HL-60 (cell line): ENCODE data around the gene DOCK1.

Experiments used
- GABPA ChIP-seq: IDR thresholded peaks from 2 replicates; pipeline ENCODE4 v1.6.1; 2012; ENCODE audit warnings: low read depth
- POLR2AphosphoS5 ChIP-seq: IDR thresholded peaks from 2 replicates; pipeline ENCODE4 v1.6.1; 2012; ENCODE audit warnings: low read depth
- TF ChIP-seq, protein P1 (sequence below): IDR thresholded peaks from one replicate; pipeline ENCODE4 v1.5.1; 2011; ENCODE audit warnings: low read length, control low read depth, inconsistent platforms; ENCODE audit not compliant: insufficient read depth
- TF ChIP-seq, protein P2 (sequence below): IDR thresholded peaks from 2 replicates; pipeline ENCODE4 v1.6.1; 2012; ENCODE audit warnings: low read depth; ENCODE audit not compliant: insufficient replicate concordance

GRCh38 chr10:127190427-127190826 is 285.2 kb downstream of the DOCK1 start:
- TF ChIP-seq, protein P1, sequence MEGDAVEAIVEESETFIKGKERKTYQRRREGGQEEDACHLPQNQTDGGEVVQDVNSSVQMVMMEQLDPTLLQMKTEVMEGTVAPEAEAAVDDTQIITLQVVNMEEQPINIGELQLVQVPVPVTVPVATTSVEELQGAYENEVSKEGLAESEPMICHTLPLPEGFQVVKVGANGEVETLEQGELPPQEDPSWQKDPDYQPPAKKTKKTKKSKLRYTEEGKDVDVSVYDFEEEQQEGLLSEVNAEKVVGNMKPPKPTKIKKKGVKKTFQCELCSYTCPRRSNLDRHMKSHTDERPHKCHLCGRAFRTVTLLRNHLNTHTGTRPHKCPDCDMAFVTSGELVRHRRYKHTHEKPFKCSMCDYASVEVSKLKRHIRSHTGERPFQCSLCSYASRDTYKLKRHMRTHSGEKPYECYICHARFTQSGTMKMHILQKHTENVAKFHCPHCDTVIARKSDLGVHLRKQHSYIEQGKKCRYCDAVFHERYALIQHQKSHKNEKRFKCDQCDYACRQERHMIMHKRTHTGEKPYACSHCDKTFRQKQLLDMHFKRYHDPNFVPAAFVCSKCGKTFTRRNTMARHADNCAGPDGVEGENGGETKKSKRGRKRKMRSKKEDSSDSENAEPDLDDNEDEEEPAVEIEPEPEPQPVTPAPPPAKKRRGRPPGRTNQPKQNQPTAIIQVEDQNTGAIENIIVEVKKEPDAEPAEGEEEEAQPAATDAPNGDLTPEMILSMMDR, result no peak
- TF ChIP-seq GABPA, result no peak
- TF ChIP-seq, protein P2, sequence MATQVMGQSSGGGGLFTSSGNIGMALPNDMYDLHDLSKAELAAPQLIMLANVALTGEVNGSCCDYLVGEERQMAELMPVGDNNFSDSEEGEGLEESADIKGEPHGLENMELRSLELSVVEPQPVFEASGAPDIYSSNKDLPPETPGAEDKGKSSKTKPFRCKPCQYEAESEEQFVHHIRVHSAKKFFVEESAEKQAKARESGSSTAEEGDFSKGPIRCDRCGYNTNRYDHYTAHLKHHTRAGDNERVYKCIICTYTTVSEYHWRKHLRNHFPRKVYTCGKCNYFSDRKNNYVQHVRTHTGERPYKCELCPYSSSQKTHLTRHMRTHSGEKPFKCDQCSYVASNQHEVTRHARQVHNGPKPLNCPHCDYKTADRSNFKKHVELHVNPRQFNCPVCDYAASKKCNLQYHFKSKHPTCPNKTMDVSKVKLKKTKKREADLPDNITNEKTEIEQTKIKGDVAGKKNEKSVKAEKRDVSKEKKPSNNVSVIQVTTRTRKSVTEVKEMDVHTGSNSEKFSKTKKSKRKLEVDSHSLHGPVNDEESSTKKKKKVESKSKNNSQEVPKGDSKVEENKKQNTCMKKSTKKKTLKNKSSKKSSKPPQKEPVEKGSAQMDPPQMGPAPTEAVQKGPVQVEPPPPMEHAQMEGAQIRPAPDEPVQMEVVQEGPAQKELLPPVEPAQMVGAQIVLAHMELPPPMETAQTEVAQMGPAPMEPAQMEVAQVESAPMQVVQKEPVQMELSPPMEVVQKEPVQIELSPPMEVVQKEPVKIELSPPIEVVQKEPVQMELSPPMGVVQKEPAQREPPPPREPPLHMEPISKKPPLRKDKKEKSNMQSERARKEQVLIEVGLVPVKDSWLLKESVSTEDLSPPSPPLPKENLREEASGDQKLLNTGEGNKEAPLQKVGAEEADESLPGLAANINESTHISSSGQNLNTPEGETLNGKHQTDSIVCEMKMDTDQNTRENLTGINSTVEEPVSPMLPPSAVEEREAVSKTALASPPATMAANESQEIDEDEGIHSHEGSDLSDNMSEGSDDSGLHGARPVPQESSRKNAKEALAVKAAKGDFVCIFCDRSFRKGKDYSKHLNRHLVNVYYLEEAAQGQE, result no peak
- TF ChIP-seq POLR2AphosphoS5, result no peak
